HL-60 (cell line): ENCODE results near the gene TRERF1.

Source experiments
- DNase-seq, 2 experiments: peaks; one replicate each; pipeline ENCODE4 v3.0.0-alpha.2; 2010 to 2020; ENCODE audit warnings: low read depth in 1 of 2, low spot score in 1 of 2
- H3K27ac ChIP-seq: fragments of 250-450 bp; sonication (Bioruptor Pico); replicated peaks from 2 replicates; pipeline ENCODE4 v1.5.1; 2020; ENCODE audit warnings: mild to moderate bottlenecking, moderate library complexity
- H3K27me3 ChIP-seq: fragments of 250-450 bp; sonication (Bioruptor Pico); 2 replicates; pipeline ENCODE4 v1.5.1; 2021; ENCODE audit warnings: mild to moderate bottlenecking, moderate library complexity; ENCODE audit not compliant: insufficient read depth, poor library complexity, severe bottlenecking
- H3K4me3 ChIP-seq: replicated peaks from 2 replicates; pipeline ENCODE4 v1.5.1; 2011; ENCODE audit warnings: mild to moderate bottlenecking, control low read depth, low read length; ENCODE audit not compliant: insufficient read depth
- GABPA ChIP-seq: IDR thresholded peaks from 2 replicates; pipeline ENCODE4 v1.6.1; 2012; ENCODE audit warnings: low read depth
- POLR2AphosphoS5 ChIP-seq: IDR thresholded peaks from 2 replicates; pipeline ENCODE4 v1.6.1; 2012; ENCODE audit warnings: low read depth
- SPI1 ChIP-seq: IDR thresholded peaks from 2 replicates; pipeline ENCODE4 v1.6.1; 2012; ENCODE audit warnings: low read depth, mild to moderate bottlenecking, borderline replicate concordance
- TF ChIP-seq, protein P1 (sequence below): IDR thresholded peaks from 2 replicates; pipeline ENCODE4 v1.6.1; 2012; ENCODE audit warnings: low read depth; ENCODE audit not compliant: insufficient replicate concordance
- TF ChIP-seq, protein P2 (sequence below): IDR thresholded peaks from one replicate; pipeline ENCODE4 v1.5.1; 2011; ENCODE audit warnings: low read length, control low read depth, inconsistent platforms; ENCODE audit not compliant: insufficient read depth

TRERF1 gene

DNA sequence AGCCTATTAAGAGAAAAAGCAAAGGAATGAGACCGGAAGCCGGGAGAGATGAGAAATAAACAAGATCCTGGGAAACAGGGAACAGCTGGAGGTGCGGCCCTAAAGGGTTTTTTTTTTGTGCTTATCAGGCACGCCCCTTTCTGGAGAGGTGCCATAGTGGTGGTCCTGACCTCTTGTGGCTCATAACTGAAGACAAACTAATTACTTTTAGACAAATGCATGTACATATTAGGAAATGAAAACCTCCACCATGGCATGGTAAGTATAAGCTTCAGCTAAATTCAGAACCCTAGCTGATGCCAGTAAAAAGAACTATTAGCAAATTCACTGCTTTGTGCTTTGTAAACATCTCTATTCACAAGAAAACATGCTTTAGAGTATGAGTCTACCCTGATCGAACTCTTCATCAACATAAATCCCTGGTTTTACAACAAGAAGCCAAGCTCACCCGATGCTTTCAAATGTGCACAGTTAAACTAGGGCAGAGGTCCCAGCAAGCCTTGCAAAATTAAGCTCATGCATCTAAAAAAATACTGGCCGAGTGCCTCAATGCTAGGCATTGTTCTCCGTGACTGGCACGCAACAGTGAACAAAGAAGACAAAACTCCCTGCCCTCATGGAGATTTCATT is 137.7 kb downstream of the TRERF1 start:
- H3K27me3 ChIP-seq, result no peaks in the 10 kb centered on the region

DNA sequence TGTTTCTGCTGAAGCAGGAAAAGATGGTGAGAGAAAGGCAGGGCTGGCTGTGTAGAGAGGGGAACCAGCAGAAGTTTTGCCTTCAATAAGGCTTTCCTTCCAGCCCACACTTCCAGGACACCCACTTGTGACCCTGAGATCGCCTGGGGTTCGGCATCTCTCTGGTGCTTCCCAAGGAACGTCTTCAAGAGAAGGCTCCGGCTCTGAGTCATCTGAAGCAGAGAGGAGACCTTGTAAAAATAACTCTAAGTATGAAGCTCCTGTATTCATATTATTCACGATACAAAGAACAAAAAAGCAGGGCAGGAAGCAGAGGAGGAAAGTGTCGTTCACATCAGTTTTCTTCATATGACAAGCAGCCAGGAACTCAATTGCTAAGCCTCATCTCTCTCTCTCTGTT is 138.7 kb downstream of the TRERF1 start:
- Histone ChIP-seq H3K27me3 (no peaks in the 10 kb centered on the region), H3K27ac (no peak overlapping the region; the same call in 1 of the 2 replicates), H3K4me3 (no peak overlapping the region)
- no peak for DNase-seq
- TF ChIP-seq SPI1 (no peak), GABPA (no peak), POLR2AphosphoS5 (no peak)
- TF ChIP-seq, protein P1, sequence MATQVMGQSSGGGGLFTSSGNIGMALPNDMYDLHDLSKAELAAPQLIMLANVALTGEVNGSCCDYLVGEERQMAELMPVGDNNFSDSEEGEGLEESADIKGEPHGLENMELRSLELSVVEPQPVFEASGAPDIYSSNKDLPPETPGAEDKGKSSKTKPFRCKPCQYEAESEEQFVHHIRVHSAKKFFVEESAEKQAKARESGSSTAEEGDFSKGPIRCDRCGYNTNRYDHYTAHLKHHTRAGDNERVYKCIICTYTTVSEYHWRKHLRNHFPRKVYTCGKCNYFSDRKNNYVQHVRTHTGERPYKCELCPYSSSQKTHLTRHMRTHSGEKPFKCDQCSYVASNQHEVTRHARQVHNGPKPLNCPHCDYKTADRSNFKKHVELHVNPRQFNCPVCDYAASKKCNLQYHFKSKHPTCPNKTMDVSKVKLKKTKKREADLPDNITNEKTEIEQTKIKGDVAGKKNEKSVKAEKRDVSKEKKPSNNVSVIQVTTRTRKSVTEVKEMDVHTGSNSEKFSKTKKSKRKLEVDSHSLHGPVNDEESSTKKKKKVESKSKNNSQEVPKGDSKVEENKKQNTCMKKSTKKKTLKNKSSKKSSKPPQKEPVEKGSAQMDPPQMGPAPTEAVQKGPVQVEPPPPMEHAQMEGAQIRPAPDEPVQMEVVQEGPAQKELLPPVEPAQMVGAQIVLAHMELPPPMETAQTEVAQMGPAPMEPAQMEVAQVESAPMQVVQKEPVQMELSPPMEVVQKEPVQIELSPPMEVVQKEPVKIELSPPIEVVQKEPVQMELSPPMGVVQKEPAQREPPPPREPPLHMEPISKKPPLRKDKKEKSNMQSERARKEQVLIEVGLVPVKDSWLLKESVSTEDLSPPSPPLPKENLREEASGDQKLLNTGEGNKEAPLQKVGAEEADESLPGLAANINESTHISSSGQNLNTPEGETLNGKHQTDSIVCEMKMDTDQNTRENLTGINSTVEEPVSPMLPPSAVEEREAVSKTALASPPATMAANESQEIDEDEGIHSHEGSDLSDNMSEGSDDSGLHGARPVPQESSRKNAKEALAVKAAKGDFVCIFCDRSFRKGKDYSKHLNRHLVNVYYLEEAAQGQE, result no peak
- TF ChIP-seq, protein P2, sequence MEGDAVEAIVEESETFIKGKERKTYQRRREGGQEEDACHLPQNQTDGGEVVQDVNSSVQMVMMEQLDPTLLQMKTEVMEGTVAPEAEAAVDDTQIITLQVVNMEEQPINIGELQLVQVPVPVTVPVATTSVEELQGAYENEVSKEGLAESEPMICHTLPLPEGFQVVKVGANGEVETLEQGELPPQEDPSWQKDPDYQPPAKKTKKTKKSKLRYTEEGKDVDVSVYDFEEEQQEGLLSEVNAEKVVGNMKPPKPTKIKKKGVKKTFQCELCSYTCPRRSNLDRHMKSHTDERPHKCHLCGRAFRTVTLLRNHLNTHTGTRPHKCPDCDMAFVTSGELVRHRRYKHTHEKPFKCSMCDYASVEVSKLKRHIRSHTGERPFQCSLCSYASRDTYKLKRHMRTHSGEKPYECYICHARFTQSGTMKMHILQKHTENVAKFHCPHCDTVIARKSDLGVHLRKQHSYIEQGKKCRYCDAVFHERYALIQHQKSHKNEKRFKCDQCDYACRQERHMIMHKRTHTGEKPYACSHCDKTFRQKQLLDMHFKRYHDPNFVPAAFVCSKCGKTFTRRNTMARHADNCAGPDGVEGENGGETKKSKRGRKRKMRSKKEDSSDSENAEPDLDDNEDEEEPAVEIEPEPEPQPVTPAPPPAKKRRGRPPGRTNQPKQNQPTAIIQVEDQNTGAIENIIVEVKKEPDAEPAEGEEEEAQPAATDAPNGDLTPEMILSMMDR, result no peak

More for the DNA sequence above, 137.7 kb downstream of the TRERF1 start:
- Histone ChIP-seq H3K4me3 (no peak overlapping the region), H3K27ac (no peak overlapping the region; the same call in 1 of the 2 replicates)
- TF ChIP-seq POLR2AphosphoS5 (no peak), GABPA (no peak)
- TF ChIP-seq, protein P1, result no peak
- TF ChIP-seq, protein P2, result no peak
- no peak for DNase-seq

DNA sequence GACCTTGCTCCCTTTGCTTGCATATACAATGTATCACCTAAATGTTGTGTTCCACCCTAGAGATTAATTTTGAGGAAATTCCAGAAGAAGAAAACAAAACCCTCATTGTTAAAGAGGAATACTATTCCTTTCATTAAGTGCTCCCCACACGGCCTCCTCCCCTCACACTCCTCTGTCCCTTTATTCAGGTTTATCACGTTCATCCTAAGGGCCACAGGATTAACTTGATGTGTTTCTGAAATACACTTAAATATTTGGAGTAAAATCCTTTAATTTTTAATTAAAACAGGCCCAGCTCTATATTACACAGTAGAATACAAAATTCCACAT is 144.6 kb downstream of the TRERF1 start:
- DNase-seq, result no peak
- Histone ChIP-seq H3K27me3 (no peaks in the 10 kb centered on the region), H3K27ac (no peak overlapping the region), H3K4me3 (no peak overlapping the region)
- TF ChIP-seq SPI1 (no peak), GABPA (no peak), POLR2AphosphoS5 (no peak)

DNA sequence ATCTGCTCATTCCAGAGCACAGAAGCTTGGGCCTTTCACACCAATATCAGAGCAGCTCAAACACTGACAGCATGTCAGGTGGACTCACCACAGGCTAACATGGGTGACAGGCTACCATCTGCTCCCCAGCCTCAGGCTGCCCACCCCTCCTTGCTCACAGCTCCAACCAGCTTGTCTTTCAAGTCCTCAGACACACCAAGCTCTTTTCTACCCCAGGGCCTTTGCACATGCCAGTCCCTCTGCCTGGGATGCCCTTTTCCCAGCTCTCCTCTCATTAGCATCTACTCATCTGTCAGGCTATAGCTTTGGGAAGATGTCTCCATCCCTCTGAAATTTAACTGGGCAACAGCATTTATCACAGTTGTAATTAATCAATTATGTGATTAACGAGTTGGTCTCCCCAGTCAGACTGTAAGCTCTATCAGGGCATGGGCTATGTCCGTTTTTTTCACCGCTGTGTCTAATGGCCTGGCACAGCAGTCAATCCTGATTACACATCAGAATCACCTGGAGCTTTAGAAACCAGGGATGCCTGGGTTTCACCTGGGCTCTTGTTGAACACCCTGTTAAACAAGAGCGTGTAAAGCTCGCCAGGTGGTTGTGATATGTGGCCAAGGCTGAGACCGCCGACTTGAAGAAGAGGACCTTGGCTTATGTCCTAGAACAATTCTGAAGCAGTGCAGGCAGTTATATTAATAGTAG is 145.1 kb downstream of the TRERF1 start:
- TF ChIP-seq POLR2AphosphoS5 (no peak), GABPA (no peak), SPI1 (no peak)
- TF ChIP-seq, protein P1, result no peak
- TF ChIP-seq, protein P2, result no peak
- DNase-seq, result no peak
- Histone ChIP-seq H3K4me3 (no peak overlapping the region), H3K27ac (no peak overlapping the region), H3K27me3 (no peaks in the 10 kb centered on the region)
